RWPE2 (cell line): Measurements from ENCODE around the gene NABP2.

Source experiments
- ATAC-seq: fragments of 200-7000 bp; cut with Tn5 transposase; 3 replicates; pipeline ENCODE4 v1.9.1; 2021; ENCODE audit warnings: low read depth
- DNase-seq: peaks from one replicate; pipeline ENCODE4 v3.0.0-alpha.2; 2020; ENCODE audit warnings: low spot score
- H3K27ac ChIP-seq: fragments of 450-650 bp; 2 replicates; pipeline ENCODE4 v1.5.1; 2017; ENCODE audit warnings: mild to moderate bottlenecking; ENCODE audit not compliant: poor library complexity, severe bottlenecking
- H3K27me3 ChIP-seq: fragments of 250-450 bp; sonication (Bioruptor Pico); 2 replicates; pipeline ENCODE4 v1.5.1; 2021; ENCODE audit warnings: mild to moderate bottlenecking, moderate library complexity; ENCODE audit not compliant: insufficient read depth, poor library complexity, severe bottlenecking
- H3K36me3 ChIP-seq: fragments of 250-450 bp; sonication (Bioruptor Pico); 2 replicates; pipeline ENCODE4 v1.5.1; 2020; ENCODE audit warnings: low read depth, mild to moderate bottlenecking, moderate library complexity
- H3K4me1 ChIP-seq: fragments of 250-450 bp; sonication (Bioruptor Pico); 2 replicates; pipeline ENCODE4 v1.5.1; 2021; ENCODE audit warnings: mild to moderate bottlenecking, moderate library complexity; ENCODE audit not compliant: insufficient read depth, poor library complexity, severe bottlenecking
- H3K4me3 ChIP-seq: fragments of 250-450 bp; sonication (Bioruptor Pico); 2 replicates; pipeline ENCODE4 v1.5.1; 2021; ENCODE audit warnings: mild to moderate bottlenecking, moderate library complexity; ENCODE audit not compliant: severe bottlenecking
- H3K9me3 ChIP-seq: fragments of 250-450 bp; sonication (Bioruptor Pico); 2 replicates; pipeline ENCODE4 v1.5.1; 2021; ENCODE audit warnings: mild to moderate bottlenecking, moderate library complexity; ENCODE audit not compliant: severe bottlenecking
- CTCF ChIP-seq: fragments of 450-650 bp; IDR thresholded peaks from one replicate; pipeline ENCODE4 v1.5.1; 2017; ENCODE audit warnings: mild to moderate bottlenecking, moderate library complexity; ENCODE audit not compliant: poor library complexity, severe bottlenecking

Gene NABP2

DNA sequence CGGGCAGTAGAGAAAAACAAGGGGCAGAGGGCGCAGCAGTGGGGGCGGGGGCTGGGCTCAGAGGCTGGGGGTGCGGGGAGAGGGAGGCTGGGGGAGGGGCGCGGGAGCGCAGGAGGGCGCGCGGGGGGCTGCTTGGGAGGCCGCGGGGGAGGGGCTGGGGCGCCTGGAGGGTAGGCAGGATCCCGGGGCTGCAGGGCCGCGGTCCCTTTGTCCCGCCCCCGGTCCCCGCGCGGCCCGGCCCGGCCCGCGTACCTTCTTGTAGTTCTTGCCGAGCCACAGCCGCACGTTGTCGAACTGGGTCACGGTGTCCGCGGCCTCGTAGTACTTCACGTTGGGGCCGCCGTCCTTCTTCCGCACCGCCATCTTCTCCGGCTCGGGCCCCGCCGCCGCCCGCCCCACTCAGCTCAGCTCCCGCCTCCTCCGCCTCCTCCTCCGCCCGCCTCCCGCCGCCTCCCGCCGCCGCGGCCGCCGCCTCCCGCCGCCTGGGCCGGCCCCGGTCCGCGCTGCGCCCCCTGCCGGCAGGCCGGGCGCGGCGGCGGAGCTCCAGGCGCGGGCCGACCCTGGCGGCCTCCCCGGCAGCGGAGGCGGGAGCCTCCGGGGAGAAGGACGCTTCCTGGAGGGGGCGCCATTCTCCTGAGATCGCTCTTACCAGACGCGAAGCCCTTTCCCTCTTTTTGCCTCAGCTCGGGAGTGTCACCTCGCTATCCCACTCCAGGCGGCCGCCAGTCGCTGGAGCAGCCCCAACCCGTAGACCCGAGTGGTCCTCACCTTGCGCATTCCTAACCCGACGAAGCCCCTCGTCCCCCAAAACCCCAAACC is 34.8 kb upstream of the NABP2 start, which contains the start of gene SMARCC2:
TSS of gene SMARCC2 (minus strand) at position 385 of the 819 bp plus-strand sequence. CDS start at position 363, 22 bp downstream.
- Histone ChIP-seq H3K36me3 (peaks cover 35% of the 10 kb centered on the region), H3K4me1 (peaks cover 7% of the 10 kb centered on the region), H3K27me3 (no peaks in the 10 kb centered on the region), H3K9me3 (no peaks in the 10 kb centered on the region), H3K4me3 (peak within 1 kb of the TSS; percentile 81), H3K27ac (peak within 1 kb of the TSS; percentile 80)
- peak; percentile 99 for TF ChIP-seq CTCF
- peak; percentile 72 for ATAC-seq
- DNase-seq: peak; percentile 81

DNA sequence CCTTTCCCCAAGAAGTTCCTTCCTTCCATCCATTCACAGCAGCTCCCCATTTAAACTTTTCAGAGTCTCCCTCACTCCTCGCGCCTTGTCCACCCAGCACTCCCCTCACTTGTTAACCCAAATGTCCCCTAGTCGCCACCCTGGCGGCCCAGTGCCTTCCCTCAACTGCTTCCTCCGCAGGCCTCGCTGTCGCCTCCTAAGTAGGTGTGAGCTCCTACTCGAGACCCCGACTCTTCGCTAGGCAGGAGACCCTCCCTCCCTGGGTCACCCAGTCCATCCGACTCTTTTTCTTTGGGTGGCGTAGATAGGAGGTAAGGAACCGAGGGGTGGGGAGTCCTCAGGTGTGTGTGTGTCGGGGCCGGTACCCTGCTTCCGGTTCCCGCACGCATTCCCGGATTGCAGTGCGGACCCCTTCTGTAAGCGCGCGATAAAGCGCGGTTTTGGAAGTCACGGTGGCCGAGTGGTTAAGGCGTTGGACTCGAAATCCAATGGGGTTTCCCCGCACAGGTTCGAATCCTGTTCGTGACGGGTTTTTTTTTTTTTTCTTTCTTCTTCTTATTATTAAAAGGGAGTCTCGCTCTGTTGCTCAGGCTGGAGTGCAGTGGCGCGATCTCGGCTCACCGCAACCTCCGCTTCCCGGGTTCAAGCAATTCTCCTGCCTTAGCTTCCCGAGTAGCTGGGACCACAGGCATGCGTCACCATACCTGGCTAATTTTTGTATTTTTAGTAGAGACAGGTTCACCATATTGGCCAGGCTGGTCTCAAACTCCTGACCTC is 34.0 kb upstream of the NABP2 start:
- TF ChIP-seq CTCF: no peak
- ATAC-seq: peak; percentile 62
- peak; percentile 74 for DNase-seq
- Histone ChIP-seq H3K9me3 (no peaks in the 10 kb centered on the region), H3K4me1 (peaks cover 7% of the 10 kb centered on the region), H3K27me3 (no peaks in the 10 kb centered on the region), H3K27ac (peak overlapping the region; percentile 80), H3K36me3 (peaks cover 27% of the 10 kb centered on the region), H3K4me3 (peak overlapping the region; percentile 81)

- ATAC-seq (no peak), DNase-seq (no peak)
- Histone ChIP-seq H3K36me3 (peaks cover 20% of the 10 kb centered on the region), H3K4me1 (peaks cover 7% of the 10 kb centered on the region), H3K27me3 (no peaks in the 10 kb centered on the region), H3K27ac (peak overlapping the region; percentile 80), H3K4me3 (peak overlapping the region; percentile 81), H3K9me3 (no peaks in the 10 kb centered on the region)
- no peak for TF ChIP-seq CTCF
Measured at GRCh38 chr12:56190695-56191155, 33.4 kb upstream of the NABP2 start.

DNA sequence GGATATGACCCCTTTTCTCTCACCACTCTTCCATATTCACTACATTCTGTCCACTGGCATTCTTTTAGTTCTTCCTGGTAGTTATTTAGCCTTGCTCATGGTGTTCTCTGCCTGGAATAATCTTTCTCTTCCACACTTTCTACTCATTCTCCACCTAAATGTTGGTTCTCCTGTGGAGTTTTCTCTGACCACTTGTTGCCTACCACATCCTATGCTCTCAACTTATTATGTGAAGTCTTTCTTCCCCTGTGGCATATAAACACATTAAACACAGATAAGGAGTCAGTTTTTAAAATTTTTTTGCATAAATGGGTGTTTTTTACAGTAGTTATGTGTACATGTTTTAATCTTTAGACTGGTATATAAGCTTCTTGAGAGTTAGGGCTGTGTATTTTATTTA is 31.6 kb upstream of the NABP2 start:
- no peaks in the 10 kb centered on the region for H3K27me3 ChIP-seq
- H3K4me1 ChIP-seq: peaks cover 7% of the 10 kb centered on the region
- H3K27ac ChIP-seq: no peak overlapping the region
- no peak for TF ChIP-seq CTCF
- H3K36me3 ChIP-seq: peaks cover 2% of the 10 kb centered on the region; the same call in 1 of the 2 replicates
- H3K9me3 ChIP-seq: no peaks in the 10 kb centered on the region
- DNase-seq (no peak), ATAC-seq (no peak)
- H3K4me3 ChIP-seq: no peak overlapping the region
